Astrocyte (in vitro differentiated cells and primary cell): ENCODE results near the gene TXLNG. TPM values are rescaled to one million over a fixed set of nuclear protein-coding genes. Genes with fewer than 3 reads are reported as not detected.

ENCODE experiments used
- DNase-seq: peaks from one replicate; pipeline ENCODE4 v3.0.0-alpha.2; 2010; ENCODE audit warnings: low read depth
- FAIRE-seq: peaks from 2 replicates; lab custom pipeline; 2011; peaks lifted over from hg19 to GRCh38; lab: Jason Lieb, UNC
- H2AFZ ChIP-seq: 2 replicates; pipeline ENCODE4 v1.6.0; 2012; ENCODE audit warnings: low read depth, low read length, inconsistent platforms
- H3K27ac ChIP-seq: 2 replicates; pipeline ENCODE4 v1.5.1; 2011; ENCODE audit warnings: low read depth, low read length, inconsistent platforms
- H3K27me3 ChIP-seq: 2 replicates; pipeline ENCODE4 v1.6.0; 2011; ENCODE audit warnings: low read length, inconsistent platforms; ENCODE audit not compliant: insufficient read depth
- H3K36me3 ChIP-seq: 2 replicates; pipeline ENCODE4 v1.5.1; 2011; ENCODE audit warnings: low read length, inconsistent platforms; ENCODE audit not compliant: insufficient read depth
- H3K4me1 ChIP-seq: 2 replicates; pipeline ENCODE4 v1.5.1; 2011; ENCODE audit warnings: low read length, inconsistent platforms; ENCODE audit not compliant: insufficient read depth
- H3K4me2 ChIP-seq: 2 replicates; pipeline ENCODE4 v1.6.0; 2012; ENCODE audit warnings: low read length, inconsistent platforms
- H3K4me3 ChIP-seq: 2 replicates; pipeline ENCODE4 v1.5.1; 2011; ENCODE audit warnings: low read depth, mild to moderate bottlenecking, low read length, inconsistent platforms; ENCODE audit not compliant: insufficient read depth
- H3K79me2 ChIP-seq: 2 replicates; pipeline ENCODE4 v1.6.0; 2012; ENCODE audit warnings: mild to moderate bottlenecking, low read length, inconsistent platforms; ENCODE audit not compliant: insufficient read depth
- H3K9ac ChIP-seq: 2 replicates; pipeline ENCODE4 v1.6.0; 2012; ENCODE audit warnings: mild to moderate bottlenecking, low read length, inconsistent platforms
- H3K9me3 ChIP-seq: 2 replicates; pipeline ENCODE4 v1.5.1; 2012; ENCODE audit warnings: low read depth, mild to moderate bottlenecking, low read length, inconsistent platforms; ENCODE audit not compliant: insufficient read depth
- H4K20me1 ChIP-seq: 2 replicates; pipeline ENCODE4 v1.6.0; 2012; ENCODE audit warnings: low read length, inconsistent platforms; ENCODE audit not compliant: insufficient read depth
- H3K27ac Mint-ChIP-seq: one replicate; pipeline ENCODE4 v1.8.0; 2021; ENCODE audit warnings: mild to moderate bottlenecking, mixed read lengths; ENCODE audit not compliant: unreplicated experiment
- H3K27me3 Mint-ChIP-seq: one replicate; pipeline ENCODE4 v1.8.0; 2021; ENCODE audit warnings: low read depth, mixed read lengths; ENCODE audit not compliant: unreplicated experiment
- H3K36me3 Mint-ChIP-seq: one replicate; pipeline ENCODE4 v1.8.0; 2021; ENCODE audit warnings: low read depth, mixed read lengths; ENCODE audit not compliant: unreplicated experiment
- H3K4me1 Mint-ChIP-seq: one replicate; pipeline ENCODE4 v1.8.0; 2021; ENCODE audit warnings: low read depth, mixed read lengths; ENCODE audit not compliant: unreplicated experiment
- H3K4me3 Mint-ChIP-seq: one replicate; pipeline ENCODE4 v1.8.0; 2021; ENCODE audit warnings: mild to moderate bottlenecking, moderate library complexity, mixed read lengths; ENCODE audit not compliant: unreplicated experiment
- H3K9me3 Mint-ChIP-seq: one replicate; pipeline ENCODE4 v1.8.0; 2021; ENCODE audit warnings: mild to moderate bottlenecking, mixed read lengths; ENCODE audit not compliant: unreplicated experiment
- CTCF ChIP-seq: IDR thresholded peaks from 2 replicates; pipeline ENCODE4 v1.5.1; 2011; ENCODE audit warnings: low read depth, mild to moderate bottlenecking, inconsistent platforms, low read length, moderate library complexity; ENCODE audit not compliant: insufficient read depth
- EZH2 ChIP-seq: IDR thresholded peaks from 2 replicates; pipeline ENCODE4 v1.6.1; 2012; ENCODE audit warnings: mild to moderate bottlenecking, low read length, inconsistent platforms; ENCODE audit not compliant: insufficient read depth
- total RNA-seq: library from RNA; stranded (reverse); gene quantifications from 2 replicates; pipeline ENCODE4 v1.2.1, GENCODE V29; 2021

Gene TXLNG
- total RNA-seq, 1 donor from 2014 or later: 9.8 TPM

GRCh38 chrX:16825264-16826035, 39.2 kb downstream of the TXLNG start:
- no peak overlapping the region for H3K27ac Mint-ChIP-seq
- no peak overlapping the region for H3K9ac ChIP-seq
- H3K4me1 Mint-ChIP-seq: peaks cover 17% of the 10 kb centered on the region
- no peaks in the 10 kb centered on the region for H3K9me3 Mint-ChIP-seq
- H3K9me3 ChIP-seq: no peaks in the 10 kb centered on the region
- no peaks in the 10 kb centered on the region for H3K27me3 ChIP-seq
- H3K27ac ChIP-seq: peak overlapping the region; percentile 31
- H3K79me2 ChIP-seq: no peaks in the 10 kb centered on the region
- no peak overlapping the region for H3K4me3 ChIP-seq
- peak; percentile 96 for FAIRE-seq
- H4K20me1 ChIP-seq: no peaks in the 10 kb centered on the region
- no peak overlapping the region for H3K4me3 Mint-ChIP-seq
- no peak overlapping the region for H2AFZ ChIP-seq
- TF ChIP-seq CTCF (no peak), EZH2 (no peak)
- H3K36me3 ChIP-seq: no peaks in the 10 kb centered on the region
- H3K4me1 ChIP-seq: peaks cover 24% of the 10 kb centered on the region
- H3K4me2 ChIP-seq: no peak overlapping the region
- H3K27me3 Mint-ChIP-seq: no peaks in the 10 kb centered on the region
- peak; percentile 43 for DNase-seq
- H3K36me3 Mint-ChIP-seq: no peaks in the 10 kb centered on the region

GRCh38 chrX:16826207-16826606, 39.9 kb downstream of the TXLNG start:
- H3K27ac Mint-ChIP-seq: peak overlapping the region; percentile 86

More at GRCh38 chrX:16826207-16826606, 39.9 kb downstream of the TXLNG start:
- Mint-ChIP-seq H3K27me3 (no peaks in the 10 kb centered on the region), H3K4me3 (no peak overlapping the region), H3K9me3 (no peaks in the 10 kb centered on the region), H3K4me1 (peaks cover 17% of the 10 kb centered on the region), H3K36me3 (no peaks in the 10 kb centered on the region)
- no peak for TF ChIP-seq EZH2
- peak; percentile 45 for TF ChIP-seq CTCF
- Histone ChIP-seq H3K27me3 (no peaks in the 10 kb centered on the region), H3K4me2 (no peak overlapping the region), H2AFZ (no peak overlapping the region), H3K36me3 (no peaks in the 10 kb centered on the region), H3K79me2 (no peaks in the 10 kb centered on the region), H3K9me3 (no peaks in the 10 kb centered on the region), H3K4me1 (peaks cover 24% of the 10 kb centered on the region), H3K4me3 (no peak overlapping the region), H4K20me1 (no peaks in the 10 kb centered on the region), H3K27ac (no peak overlapping the region), H3K9ac (no peak overlapping the region)
- DNase-seq (peak; percentile 49), FAIRE-seq (peak; percentile 99)
